Testis (tissue), 3 donors: ENCODE results near the gene SERPINB10. TPM values are rescaled to one million over a fixed set of nuclear protein-coding genes. Genes with fewer than 3 reads are reported as not detected.

Experiments
- DNase-seq: peaks from one replicate; pipeline ENCODE4 v3.0.0-alpha.2; 2019
- H3K27ac ChIP-seq, 2 donors: fragments of 200-600 bp; sonication (generic); one replicate each; pipeline ENCODE4 v1.5.1; 2019
- H3K27me3 ChIP-seq: fragments of 200-600 bp; sonication (generic); one replicate; pipeline ENCODE4 v1.5.1; 2019
- H3K36me3 ChIP-seq: fragments of 200-600 bp; sonication (generic); one replicate; pipeline ENCODE4 v1.5.1; 2017; ENCODE audit warnings: low read depth; ENCODE audit errors: missing control alignments
- H3K4me1 ChIP-seq: fragments of 200-600 bp; sonication (generic); one replicate; pipeline ENCODE4 v1.5.1; 2019
- H3K4me3 ChIP-seq, 2 donors: fragments of 200-600 bp; sonication (generic); one replicate each; pipeline ENCODE4 v1.5.1; 2017 to 2019
- H3K9me3 ChIP-seq: fragments of 200-600 bp; sonication (generic); one replicate; pipeline ENCODE4 v1.5.1; 2017
- CTCF ChIP-seq, 3 experiments: fragments of 450-650 bp in 2 of 3; fragments of 200-600 bp in 1 of 3; sonication (generic) in 1 of 3; IDR thresholded peaks; one replicate each; pipeline ENCODE4 v1.5.1; 2016 to 2019; ENCODE audit warnings: antibody characterized with exemption in 3 of 3, mild to moderate bottlenecking in 2 of 3, moderate library complexity in 1 of 3
- POLR2A ChIP-seq: fragments of 450-650 bp; IDR thresholded peaks from one replicate; pipeline ENCODE4 v1.6.1; 2017; ENCODE audit warnings: antibody characterized with exemption, mild to moderate bottlenecking, moderate library complexity
- WGBS, 2 donors: methylation state at CpG; one replicate each; pipeline ENCODE4 v1.1.5; 2018; 5-methylcytosine and 5-hydroxymethylcytosine counted together
- intact Hi-C: fragments of 100-400 bp; cut with DNase I; formaldehyde crosslinking; loops from one replicate; pipeline ENCODE4 v1.15.1; 2023; ENCODE audit warnings: low total_unique reads
- polyA plus RNA-seq: library from polyadenylated mRNA; stranded (reverse); fragments of 350-450 nt; fragmentation: Illumina TruSeq; extraction: RNeasy Lipid Tissue Mini Kit (QIAGEN cat#74804); gene quantifications from one replicate; pipeline ENCODE4 v1.2.3, GENCODE V29; 2014; ENCODE audit warnings: low read depth, low replicate concordance; ENCODE audit not compliant: insufficient read depth
- total RNA-seq, 2 donors: library from RNA; depleted of rRNA; stranded (reverse); fragments of >200 nt; gene quantifications; one replicate each; pipeline ENCODE4 v1.2.3, GENCODE V29; 2016

The SERPINB10 gene
- total and polyA plus RNA-seq, 3 donors from 2014 or later: not detected

GRCh38 chr18:63972002-63972376 is 64.2 kb downstream of the SERPINB10 start:
- Histone ChIP-seq H3K9me3 (no peaks in the 10 kb centered on the region), H3K27me3 (no peaks in the 10 kb centered on the region), H3K27ac (no peak overlapping the region), H3K4me1 (no peaks in the 10 kb centered on the region), H3K4me3 (no peak overlapping the region), H3K36me3 (no peaks in the 10 kb centered on the region)
- WGBS, 2 donors: 49 to 66% methylated on average over 5 of the region's 5 CpGs
- TF ChIP-seq CTCF (IDR thresholded peaks at IDR 0.05) (no peak), POLR2A (no peak)
- intact Hi-C loops: no loop called here
- no peak for DNase-seq

- no peaks in the 10 kb centered on the region for H3K36me3 ChIP-seq
- intact Hi-C loops: no loop called here
- H3K4me1 ChIP-seq: no peaks in the 10 kb centered on the region
- no peaks in the 10 kb centered on the region for H3K27me3 ChIP-seq
- TF ChIP-seq CTCF (IDR thresholded peaks at IDR 0.05) (no peak), POLR2A (no peak)
- H3K4me3 ChIP-seq: no peak overlapping the region
- peak; percentile 33 for DNase-seq
- H3K27ac ChIP-seq: no peak overlapping the region
- WGBS, 2 donors: 24 to 73% methylated on average over 2 of the region's 2 CpGs
- H3K9me3 ChIP-seq: no peaks in the 10 kb centered on the region
Measured at GRCh38 chr18:63974991-63975390, 67.2 kb downstream of the SERPINB10 start.

GRCh38 chr18:63975628-63976027 is 67.9 kb downstream of the SERPINB10 start:
- Histone ChIP-seq H3K27me3 (no peaks in the 10 kb centered on the region), H3K4me1 (no peaks in the 10 kb centered on the region), H3K9me3 (no peaks in the 10 kb centered on the region), H3K4me3 (no peak overlapping the region), H3K27ac (no peak overlapping the region), H3K36me3 (no peaks in the 10 kb centered on the region)
- TF ChIP-seq POLR2A: no peak
- no peak for TF ChIP-seq CTCF (IDR thresholded peaks at IDR 0.05)
- 72 to 79% methylated on average over 3 of the region's 3 CpGs for WGBS, 2 donors
- DNase-seq: no peak
- intact Hi-C loops: no loop called here

GRCh38 chr18:63977040-63977439 is 69.3 kb downstream of the SERPINB10 start:
- Histone ChIP-seq H3K9me3 (no peaks in the 10 kb centered on the region), H3K4me3 (no peak overlapping the region), H3K36me3 (no peaks in the 10 kb centered on the region), H3K4me1 (no peaks in the 10 kb centered on the region), H3K27ac (no peak overlapping the region), H3K27me3 (no peaks in the 10 kb centered on the region)
- intact Hi-C loops: no loop called here
- TF ChIP-seq CTCF (IDR thresholded peaks at IDR 0.05): no peak
- TF ChIP-seq POLR2A: no peak
- 97 to 98% methylated on average over 3 of the region's 3 CpGs for WGBS, 2 donors
- DNase-seq: no peak

GRCh38 chr18:63979409-63979920 is 71.7 kb downstream of the SERPINB10 start:
- Histone ChIP-seq H3K4me3 (no peak overlapping the region), H3K36me3 (no peaks in the 10 kb centered on the region), H3K27me3 (no peaks in the 10 kb centered on the region), H3K27ac (no peak overlapping the region), H3K9me3 (no peaks in the 10 kb centered on the region), H3K4me1 (no peaks in the 10 kb centered on the region)
- TF ChIP-seq CTCF (IDR thresholded peaks at IDR 0.05) (peak in 2 of 3 experiments; percentile 63 to 79), POLR2A (no peak)
- intact Hi-C loops: no loop called here
- 20 to 22% methylated on average over 6 of the region's 6 CpGs for WGBS, 2 donors
- DNase-seq: peak; percentile 75
